Measurements from ENCODE around the gene CXCL8.

GRCh38 chr4:73776321-73776729, 36.0 kb downstream of the CXCL8 start:
- no peak for TF ChIP-seq GATA2 (IDR thresholded peaks at IDR 0.05; ENCODE audit: low read depth, low read length)
- TF ChIP-seq GATA3 (IDR thresholded peaks at IDR 0.05; ENCODE audit: low read depth, low read length): no peak
